ENCODE measurements around the gene DYSF. TPM values are rescaled to one million over a fixed set of nuclear protein-coding genes. Genes with fewer than 3 reads are reported as not detected.

Gene DYSF
- total RNA-seq, 1 donor from 2014 or later: 42.8 TPM

GRCh38 chr2:71566372-71566771 lies 113.0 kb downstream of the DYSF start:
- Histone ChIP-seq H3K36me3 (ENCODE audit: control insufficient read depth, insufficient read depth, low read length) (no peaks in the 10 kb centered on the region), H3K27me3 (ENCODE audit: control insufficient read depth, insufficient read depth, low read length) (no peaks in the 10 kb centered on the region), H3K4me3 (ENCODE audit: low read depth, low read length) (no peak overlapping the region)
- TF ChIP-seq CTCF (IDR thresholded peaks at IDR 0.05; ENCODE audit: insufficient read depth, low read length, poor library complexity, severe bottlenecking): no peak
- DNase-seq (ENCODE audit: low read depth): no peak

- Histone ChIP-seq H3K36me3 (ENCODE audit: control insufficient read depth, insufficient read depth, low read length) (no peaks in the 10 kb centered on the region), H3K4me3 (ENCODE audit: low read depth, low read length) (no peak overlapping the region), H3K27me3 (ENCODE audit: control insufficient read depth, insufficient read depth, low read length) (no peaks in the 10 kb centered on the region)
- TF ChIP-seq CTCF (IDR thresholded peaks at IDR 0.05; ENCODE audit: insufficient read depth, low read length, poor library complexity, severe bottlenecking): no peak
- no peak for DNase-seq (ENCODE audit: low read depth)
These were observed 114.3 kb downstream of the DYSF start for GRCh38 chr2:71567625-71568024.

GRCh38 chr2:71568103-71568502 lies 114.7 kb downstream of the DYSF start:
- no peak for DNase-seq (ENCODE audit: low read depth)
- H3K36me3 ChIP-seq (ENCODE audit: control insufficient read depth, insufficient read depth, low read length): no peaks in the 10 kb centered on the region
- TF ChIP-seq CTCF (IDR thresholded peaks at IDR 0.05; ENCODE audit: insufficient read depth, low read length, poor library complexity, severe bottlenecking): no peak
- H3K27me3 ChIP-seq (ENCODE audit: control insufficient read depth, insufficient read depth, low read length): no peaks in the 10 kb centered on the region
- H3K4me3 ChIP-seq (ENCODE audit: low read depth, low read length): no peak overlapping the region

GRCh38 chr2:71570511-71570910 lies 117.2 kb downstream of the DYSF start:
- Histone ChIP-seq H3K27me3 (ENCODE audit: control insufficient read depth, insufficient read depth, low read length) (no peaks in the 10 kb centered on the region), H3K36me3 (ENCODE audit: control insufficient read depth, insufficient read depth, low read length) (no peaks in the 10 kb centered on the region), H3K4me3 (ENCODE audit: low read depth, low read length) (no peak overlapping the region)
- no peak for DNase-seq (ENCODE audit: low read depth)
- TF ChIP-seq CTCF (IDR thresholded peaks at IDR 0.05; ENCODE audit: insufficient read depth, low read length, poor library complexity, severe bottlenecking): no peak

- H3K27me3 ChIP-seq (ENCODE audit: control insufficient read depth, insufficient read depth, low read length): no peaks in the 10 kb centered on the region
- DNase-seq (ENCODE audit: low read depth): no peak
- no peak for TF ChIP-seq CTCF (IDR thresholded peaks at IDR 0.05; ENCODE audit: insufficient read depth, low read length, poor library complexity, severe bottlenecking)
- no peak overlapping the region for H3K4me3 ChIP-seq (ENCODE audit: low read depth, low read length)
- H3K36me3 ChIP-seq (ENCODE audit: control insufficient read depth, insufficient read depth, low read length): no peaks in the 10 kb centered on the region
These were observed 117.6 kb downstream of the DYSF start for GRCh38 chr2:71570951-71571460.

- H3K36me3 ChIP-seq (ENCODE audit: control insufficient read depth, insufficient read depth, low read length): no peaks in the 10 kb centered on the region
- no peak for TF ChIP-seq CTCF (IDR thresholded peaks at IDR 0.05; ENCODE audit: insufficient read depth, low read length, poor library complexity, severe bottlenecking)
- no peak overlapping the region for H3K4me3 ChIP-seq (ENCODE audit: low read depth, low read length)
- no peak for DNase-seq (ENCODE audit: low read depth)
- no peaks in the 10 kb centered on the region for H3K27me3 ChIP-seq (ENCODE audit: control insufficient read depth, insufficient read depth, low read length)
These were observed 118.6 kb downstream of the DYSF start for GRCh38 chr2:71571945-71572344.
